SK-N-SH (cell line): ENCODE measurements around the gene HS6ST1. TPM values are rescaled to one million over a fixed set of nuclear protein-coding genes. Genes with fewer than 3 reads are reported as not detected.

Source experiments
- CTCF ChIA-PET: fragments of 300-600, 350-600 bp; formaldehyde crosslinking; extraction: SDS; loops from one replicate; lab custom pipeline; 2021; lab: Yijun Ruan, JAX
- POLR2A ChIA-PET: fragments of 350-600 bp; sonication (Branson Sonifier 250); formaldehyde crosslinking; extraction: SDS; loops from one replicate; lab custom pipeline; 2020; ENCODE audit warnings: antibody characterized with exemption, inconsistent platforms; lab: Yijun Ruan, JAX
- DNase-seq: peaks from one replicate; pipeline ENCODE4 v3.0.0; 2012
- H2AFZ ChIP-seq: fragments of 200-600 bp; sonication (generic); 2 replicates; pipeline ENCODE4 v1.8.1; 2016; ENCODE audit warnings: antibody characterized with exemption, mild to moderate bottlenecking, low read depth
- H3F3A ChIP-seq: fragments of 200-600 bp; sonication (generic); replicated peaks from 2 replicates; pipeline ENCODE3; 2016; ENCODE audit warnings: antibody characterized with exemption, mild to moderate bottlenecking; ENCODE audit not compliant: insufficient read depth
- H3K27ac ChIP-seq, 2 experiments: fragments of 200-500 bp in 1 of 2; fragments of 200-600 bp in 1 of 2; sonication (Bioruptor generic) in 1 of 2; sonication (generic), shearing (Covaris generic) in 1 of 2; 2 replicates each; pipeline versions ENCODE4 v1.5.1 to v1.6.1; 2014 to 2016; ENCODE audit warnings: low read depth in 2 of 2, inconsistent platforms in 1 of 2, low read length in 1 of 2, mild to moderate bottlenecking in 1 of 2, mixed read lengths in 1 of 2
- H3K27me3 ChIP-seq: fragments of 200-600 bp; sonication (generic), shearing (Covaris generic); 2 replicates; pipeline ENCODE4 v1.6.1; 2016; ENCODE audit warnings: mixed run types; ENCODE audit not compliant: insufficient read depth
- H3K36me3 ChIP-seq, 2 experiments: fragments of 200-500 bp in 1 of 2; fragments of 200-600 bp in 1 of 2; sonication (Bioruptor generic) in 1 of 2; sonication (generic) in 1 of 2; replicated peaks in 1 of 2; 2 replicates each; pipeline versions ENCODE3 to v1.5.1; 2014 to 2016; ENCODE audit warnings: low read length in 1 of 2, mild to moderate bottlenecking in 1 of 2; ENCODE audit not compliant: insufficient read depth in 2 of 2, control insufficient read depth in 1 of 2
- H3K4me1 ChIP-seq, 2 experiments: fragments of 200-500 bp in 1 of 2; fragments of 200-600 bp in 1 of 2; sonication (Bioruptor generic) in 1 of 2; sonication (generic), shearing (Covaris generic) in 1 of 2; 2 replicates each; pipeline versions ENCODE4 v1.5.1 to v1.6.1; 2014 to 2016; ENCODE audit warnings: low read depth in 1 of 2, low read length in 1 of 2, mixed run types in 1 of 2; ENCODE audit not compliant: insufficient read depth in 2 of 2, control insufficient read depth in 1 of 2
- H3K4me2 ChIP-seq: fragments of 200-600 bp; sonication (generic), shearing (Covaris generic); 2 replicates; pipeline ENCODE4 v1.6.1; 2017; ENCODE audit warnings: mixed run types
- H3K4me3 ChIP-seq, 2 experiments: fragments of 200-500 bp in 1 of 2; fragments of 200-600 bp in 1 of 2; sonication (Bioruptor generic) in 1 of 2; sonication (generic), shearing (Covaris generic) in 1 of 2; 2 replicates each; pipeline versions ENCODE4 v1.5.1 to v1.8.1; 2014 to 2016; ENCODE audit warnings: low read depth in 2 of 2, inconsistent platforms in 1 of 2, low read length in 1 of 2, mild to moderate bottlenecking in 1 of 2, mixed read lengths in 1 of 2, moderate library complexity in 1 of 2
- H3K79me2 ChIP-seq: fragments of 200-600 bp; sonication (generic); 2 replicates; pipeline ENCODE4 v1.8.1; 2017; ENCODE audit warnings: mild to moderate bottlenecking; ENCODE audit not compliant: insufficient read depth
- H3K9ac ChIP-seq: fragments of 200-600 bp; sonication (generic); 2 replicates; pipeline ENCODE4 v1.6.1; 2017; ENCODE audit warnings: mixed run types
- H3K9me2 ChIP-seq: fragments of 200-600 bp; sonication (generic); 2 replicates; pipeline ENCODE4 v1.6.1; 2017; ENCODE audit warnings: mixed run types
- H3K9me3 ChIP-seq: fragments of 200-600 bp; sonication (generic); 2 replicates; pipeline ENCODE4 v1.6.1; 2017; ENCODE audit warnings: mixed run types, mild to moderate bottlenecking, moderate library complexity
- H4K20me1 ChIP-seq: fragments of 200-600 bp; sonication (generic); 2 replicates; pipeline ENCODE4 v1.6.1; 2017; ENCODE audit warnings: mild to moderate bottlenecking, mixed run types; ENCODE audit not compliant: insufficient read depth
- CTCF ChIP-seq: fragments of 200-600 bp; sonication (generic); IDR thresholded peaks from 2 replicates; pipeline ENCODE4 v1.6.1; 2017; ENCODE audit warnings: antibody characterized with exemption, mild to moderate bottlenecking, moderate library complexity
- ELF1 ChIP-seq: IDR thresholded peaks from 2 replicates; pipeline ENCODE4 v1.4.0; 2012
- EP300 ChIP-seq, 2 experiments: IDR thresholded peaks; 2 replicates each; pipeline versions ENCODE4 v1.4.0 to v1.6.1; 2012; ENCODE audit warnings: borderline replicate concordance in 1 of 2, low read depth in 1 of 2, low read length in 1 of 2
- FOSL2 ChIP-seq: IDR thresholded peaks from 2 replicates; pipeline ENCODE4 v1.4.0; 2012; ENCODE audit warnings: low read depth, mild to moderate bottlenecking, moderate library complexity, borderline replicate concordance
- FOXJ3 ChIP-seq: sonication (generic); formaldehyde crosslinking; IDR thresholded peaks from 2 replicates; pipeline ENCODE4 v1.5.1; 2020; ENCODE audit warnings: mild to moderate bottlenecking, missing genetic modification reagents
- FOXM1 ChIP-seq: IDR thresholded peaks from 2 replicates; pipeline ENCODE4 v1.4.0; 2012; ENCODE audit warnings: low read depth, mild to moderate bottlenecking
- GABPA ChIP-seq: IDR thresholded peaks from 2 replicates; pipeline ENCODE4 v1.4.0; 2012; ENCODE audit warnings: low read depth, mild to moderate bottlenecking
- GATA2 ChIP-seq: sonication (generic); formaldehyde crosslinking; IDR thresholded peaks from 2 replicates; pipeline ENCODE4 v1.5.0; 2020; ENCODE audit warnings: mild to moderate bottlenecking, missing genetic modification reagents
- JUND ChIP-seq: IDR thresholded peaks from 2 replicates; pipeline ENCODE4 v1.4.0; 2012
- MAX ChIP-seq: IDR thresholded peaks from 2 replicates; pipeline ENCODE4 v1.4.0; 2012; ENCODE audit warnings: low read depth
- NFIC ChIP-seq: IDR thresholded peaks from 2 replicates; pipeline ENCODE4 v1.4.0; 2012; ENCODE audit warnings: borderline replicate concordance
- NRF1 ChIP-seq: IDR thresholded peaks from 2 replicates; pipeline ENCODE4 v1.6.1; 2012; ENCODE audit warnings: low read depth, mild to moderate bottlenecking, low read length
- RAD21 ChIP-seq: IDR thresholded peaks from 2 replicates; pipeline ENCODE4 v1.6.1; 2012; ENCODE audit warnings: mild to moderate bottlenecking, low read length
- RFX5 ChIP-seq: IDR thresholded peaks from 2 replicates; pipeline ENCODE4 v1.6.1; 2012; ENCODE audit warnings: mild to moderate bottlenecking, improper control_type of control experiment, low read length
- RXRA ChIP-seq: IDR thresholded peaks from 2 replicates; pipeline ENCODE4 v1.4.0; 2012; ENCODE audit warnings: low read depth, mild to moderate bottlenecking, borderline replicate concordance
- SIN3A ChIP-seq: IDR thresholded peaks from 2 replicates; pipeline ENCODE4 v1.6.1; 2012; ENCODE audit warnings: low read depth, mild to moderate bottlenecking, low read length, moderate library complexity, borderline replicate concordance
- SMC3 ChIP-seq: IDR thresholded peaks from 2 replicates; pipeline ENCODE4 v1.6.1; 2012; ENCODE audit warnings: low read depth, low read length, improper control_type of control experiment
- USF1 ChIP-seq: IDR thresholded peaks from 2 replicates; pipeline ENCODE4 v1.4.0; 2012; ENCODE audit warnings: low read depth, borderline replicate concordance
- USF2 ChIP-seq: fragments of 150-350 bp; IDR thresholded peaks from 2 replicates; pipeline ENCODE4 v1.6.1; 2017; ENCODE audit warnings: antibody characterized with exemption, low read length, low read depth, borderline replicate concordance
- YY1 ChIP-seq: IDR thresholded peaks from 2 replicates; pipeline ENCODE4 v1.4.0; 2012; ENCODE audit warnings: low read depth, mild to moderate bottlenecking
- WGBS: methylation state at CpG from one replicate; pipeline ENCODE4 v1.1.6; 2017; ENCODE audit warnings: low lambda C conversion rate; 5-methylcytosine and 5-hydroxymethylcytosine counted together
- polyA plus RNA-seq, 3 experiments: library from polyadenylated mRNA; depleted of rRNA; stranded (reverse); fragments of >200 nt; gene quantifications; 2 replicates each; pipeline ENCODE4 v1.2.3, GENCODE V29; 2012

Gene HS6ST1
- polyA plus RNA-seq, 1 of the 3 experiments (the other 2 are of a cell fraction) = 5.9 TPM

GRCh38 chr2:128279786-128280157 lies 38.9 kb downstream of the HS6ST1 start:
- WGBS = 82% methylated on average over 2 of the region's 11 CpGs
- DNase-seq = no peak
- H3K4me2 ChIP-seq = no peak overlapping the region
- ChIA-PET POLR2A (no interaction called here), CTCF (no interaction called here)
- H3K79me2 ChIP-seq = no peaks in the 10 kb centered on the region
- no peak for TF ChIP-seq CTCF
- TF ChIP-seq USF2 = no peak
- no peak for TF ChIP-seq GATA2 (CRISPR knock-in tag)
- TF ChIP-seq RFX5 = no peak
- no peak for TF ChIP-seq USF1
- no peak for TF ChIP-seq GABPA
- no peak for TF ChIP-seq YY1
- no peak for TF ChIP-seq MAX
- no peak for TF ChIP-seq SIN3A
- no peak for TF ChIP-seq FOXM1
- no peak for TF ChIP-seq NFIC
- no peak for TF ChIP-seq RAD21
- TF ChIP-seq RXRA = no peak
- no peak for TF ChIP-seq EP300 (IDR thresholded peaks at IDR 0.05; ENCODE audit: borderline replicate concordance in 1 of 2, low read depth in 1 of 2, low read length in 1 of 2)
- no peak for TF ChIP-seq FOXJ3 (CRISPR knock-in tag)
- no peak for TF ChIP-seq JUND
- no peak for TF ChIP-seq ELF1
- TF ChIP-seq SMC3 = no peak
- no peak for TF ChIP-seq FOSL2
- TF ChIP-seq NRF1 = no peak
- H3K36me3 ChIP-seq = peaks cover 0 to 4% of the 10 kb centered on the region in 2 experiments
- no peak overlapping the region for H2AFZ ChIP-seq
- H3K9ac ChIP-seq = no peak overlapping the region
- no peaks in the 10 kb centered on the region for H3K9me3 ChIP-seq
- H3K4me3 ChIP-seq = no peak overlapping the region
- no peaks in the 10 kb centered on the region for H3K9me2 ChIP-seq
- H3K27ac ChIP-seq = no peak overlapping the region
- H3K27me3 ChIP-seq = no peaks in the 10 kb centered on the region
- H4K20me1 ChIP-seq = no peaks in the 10 kb centered on the region
- peaks cover 0 to 40% of the 10 kb centered on the region in 2 experiments; a peak in 1 of 4 replicates for H3K4me1 ChIP-seq
- no peaks in the 10 kb centered on the region for H3F3A ChIP-seq
